ENCODE results near the gene TSC22D1. TPM values are rescaled to one million over a fixed set of nuclear protein-coding genes. Genes with fewer than 3 reads are reported as not detected.

The TSC22D1 gene
- total and polyA plus RNA-seq, 2 of the 4 experiments (the other 2 are of a cell fraction), result 30.8 to 42.2 TPM

GRCh38 chr13:44396701-44397580 is 179.2 kb downstream of the TSC22D1 start:
- Histone ChIP-seq H3K4me3 (ENCODE audit: insufficient read depth, low read depth, low read length) (no peak overlapping the region), H3K9me3 (ENCODE audit: control insufficient read depth, insufficient read depth, low read length) (no peaks in the 10 kb centered on the region), H3K56ac (ENCODE audit: extremely low read depth, insufficient read depth, low read length) (no peak overlapping the region), H4K8ac (ENCODE audit: low read depth in 2 of 2, low read length in 2 of 2) (0 out of 4 replicates have a peak overlapping the region, but pooled peaks of 1 of the 2 experiments have one; percentile 39), H4K91ac (ENCODE audit: insufficient read depth, low read depth, low read length) (no peak overlapping the region), H3K27ac (ENCODE audit: insufficient read depth, low read length) (no peak overlapping the region), H3K27me3 (ENCODE audit: control insufficient read depth, insufficient read depth, low read length) (peaks cover 7% of the 10 kb centered on the region), H3K36me3 (ENCODE audit: control insufficient read depth, insufficient read depth, low read length) (no peaks in the 10 kb centered on the region), H3K18ac (ENCODE audit: low read depth, low read length) (no peak overlapping the region), H4K5ac (ENCODE audit: low read depth, low read length) (no peak overlapping the region; the same call in 1 of the 2 replicates), H2BK15ac (ENCODE audit: low read depth, low read length) (no peak overlapping the region), H3K4me2 (ENCODE audit: low read depth, low read length) (no peak overlapping the region), H3K4ac (ENCODE audit: low read depth, low read length) (no peak overlapping the region), H3K9me1 (ENCODE audit: insufficient read depth, low read length) (0 out of 2 replicates have a peak, but pooled peaks cover 2% of the 10 kb centered on the region), H2AK9ac (replicated peaks; ENCODE audit: low read depth, low read length, poor library complexity) (no peak overlapping the region), H3K14ac (replicated peaks; ENCODE audit: low read depth, low read length) (no peak overlapping the region), H4K20me1 (ENCODE audit: insufficient read depth, low read length) (no peaks in the 10 kb centered on the region), H3K4me1 (ENCODE audit: control insufficient read depth, insufficient read depth, low read length) (peaks cover 3% of the 10 kb centered on the region; the same call in 1 of the 2 replicates), H3K9ac (ENCODE audit: low read depth, low read length) (no peak overlapping the region), H2AK5ac (ENCODE audit: low read depth, low read length) (no peak overlapping the region), H2AFZ (replicated peaks; ENCODE audit: low read length, poor library complexity) (peak overlapping the region; percentile 74), H3K23ac (ENCODE audit: low read depth, low read length) (no peak overlapping the region), H2BK5ac (ENCODE audit: low read depth, low read length, poor library complexity, severe bottlenecking) (no peak overlapping the region), H2BK120ac (ENCODE audit: low read depth, low read length) (no peak overlapping the region), H2BK20ac (ENCODE audit: low read depth, low read length) (no peak overlapping the region), H3K79me1 (ENCODE audit: low read depth in 1 of 2, low read length in 2 of 2) (no peaks in the 10 kb centered on the region)
- BruUV-seq (replicated peaks), result no TSS peak
- intact Hi-C loops (cut with micrococcal nuclease) (no loop called here), in situ Hi-C loops (cut with MboI; ENCODE audit: low sequenced_read_pairs) (no loop called here), dilution Hi-C loops (cut with HindIII; ENCODE audit: low sequenced_read_pairs, unreplicated experiment) (no loop called here)
- CTCF ChIA-PET, result interaction anchor here (0.6 to 1.1 kb wide), 2 partner anchors 67 to 206 kb away, joined by 3 read pairs; no protein-coding TSS in a partner anchor
- POLR2A ChIA-PET (ENCODE audit: unreplicated experiment), result no interaction called here
- WGBS, 2 experiments (ENCODE audit: extremely low coverage in 2 of 2, insufficient read length in 1 of 2), result 56% methylated on average over 14 of the region's 26 CpGs; no CpG with 5 or more reads in 1 of the 2 experiments
- ATAC-seq (ENCODE audit: low read depth) (peak; percentile 37), DNase-seq (peak; percentile 26)
- TF ChIP-seq FOS (IDR thresholded peaks at IDR 0.05; ENCODE audit: low read depth, low read length) (no peak), SMC3 (IDR thresholded peaks at IDR 0.05; ENCODE audit: low read depth, low read length) (no peak), RCOR1 (IDR thresholded peaks at IDR 0.05; ENCODE audit: insufficient replicate concordance, low read length) (no peak), NFE2L2 (IDR thresholded peaks at IDR 0.05; ENCODE audit: low read depth, low read length) (no peak), RAD21 (IDR thresholded peaks at IDR 0.05; ENCODE audit: low read length) (no peak), BHLHE40 (IDR thresholded peaks at IDR 0.05; ENCODE audit: low read depth, low read length) (no peak), RFX5 (IDR thresholded peaks at IDR 0.05; ENCODE audit: low read depth, low read length) (no peak), MAFK (IDR thresholded peaks at IDR 0.05; ENCODE audit: low read depth, low read length) (no peak), POLR2A (IDR thresholded peaks at IDR 0.05; ENCODE audit: low read depth, low read length) (no peak), CHD1 (IDR thresholded peaks at IDR 0.05; ENCODE audit: low read depth, low read length) (no peak), MAZ (IDR thresholded peaks at IDR 0.05; ENCODE audit: borderline replicate concordance, low read depth, low read length) (no peak)
- TF ChIP-seq, protein P1, sequence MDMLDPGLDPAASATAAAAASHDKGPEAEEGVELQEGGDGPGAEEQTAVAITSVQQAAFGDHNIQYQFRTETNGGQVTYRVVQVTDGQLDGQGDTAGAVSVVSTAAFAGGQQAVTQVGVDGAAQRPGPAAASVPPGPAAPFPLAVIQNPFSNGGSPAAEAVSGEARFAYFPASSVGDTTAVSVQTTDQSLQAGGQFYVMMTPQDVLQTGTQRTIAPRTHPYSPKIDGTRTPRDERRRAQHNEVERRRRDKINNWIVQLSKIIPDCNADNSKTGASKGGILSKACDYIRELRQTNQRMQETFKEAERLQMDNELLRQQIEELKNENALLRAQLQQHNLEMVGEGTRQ (IDR thresholded peaks at IDR 0.05; ENCODE audit: low read depth, low read length), result no peak
- TF ChIP-seq, protein P2, sequence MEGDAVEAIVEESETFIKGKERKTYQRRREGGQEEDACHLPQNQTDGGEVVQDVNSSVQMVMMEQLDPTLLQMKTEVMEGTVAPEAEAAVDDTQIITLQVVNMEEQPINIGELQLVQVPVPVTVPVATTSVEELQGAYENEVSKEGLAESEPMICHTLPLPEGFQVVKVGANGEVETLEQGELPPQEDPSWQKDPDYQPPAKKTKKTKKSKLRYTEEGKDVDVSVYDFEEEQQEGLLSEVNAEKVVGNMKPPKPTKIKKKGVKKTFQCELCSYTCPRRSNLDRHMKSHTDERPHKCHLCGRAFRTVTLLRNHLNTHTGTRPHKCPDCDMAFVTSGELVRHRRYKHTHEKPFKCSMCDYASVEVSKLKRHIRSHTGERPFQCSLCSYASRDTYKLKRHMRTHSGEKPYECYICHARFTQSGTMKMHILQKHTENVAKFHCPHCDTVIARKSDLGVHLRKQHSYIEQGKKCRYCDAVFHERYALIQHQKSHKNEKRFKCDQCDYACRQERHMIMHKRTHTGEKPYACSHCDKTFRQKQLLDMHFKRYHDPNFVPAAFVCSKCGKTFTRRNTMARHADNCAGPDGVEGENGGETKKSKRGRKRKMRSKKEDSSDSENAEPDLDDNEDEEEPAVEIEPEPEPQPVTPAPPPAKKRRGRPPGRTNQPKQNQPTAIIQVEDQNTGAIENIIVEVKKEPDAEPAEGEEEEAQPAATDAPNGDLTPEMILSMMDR (conservative IDR thresholded peaks at IDR 0.05; ENCODE audit: low read depth, low read length), result no peak
- TF ChIP-seq, protein P3, sequence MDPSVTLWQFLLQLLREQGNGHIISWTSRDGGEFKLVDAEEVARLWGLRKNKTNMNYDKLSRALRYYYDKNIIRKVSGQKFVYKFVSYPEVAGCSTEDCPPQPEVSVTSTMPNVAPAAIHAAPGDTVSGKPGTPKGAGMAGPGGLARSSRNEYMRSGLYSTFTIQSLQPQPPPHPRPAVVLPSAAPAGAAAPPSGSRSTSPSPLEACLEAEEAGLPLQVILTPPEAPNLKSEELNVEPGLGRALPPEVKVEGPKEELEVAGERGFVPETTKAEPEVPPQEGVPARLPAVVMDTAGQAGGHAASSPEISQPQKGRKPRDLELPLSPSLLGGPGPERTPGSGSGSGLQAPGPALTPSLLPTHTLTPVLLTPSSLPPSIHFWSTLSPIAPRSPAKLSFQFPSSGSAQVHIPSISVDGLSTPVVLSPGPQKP (IDR thresholded peaks at IDR 0.05; ENCODE audit: borderline replicate concordance, low read depth, low read length), result no peak

All from IMR-90 (cell line).